Lower lobe of right lung (tissue), 2 donors: Measurements from ENCODE around the gene TMEM175. TPM values are rescaled to one million over a fixed set of nuclear protein-coding genes. Genes with fewer than 3 reads are reported as not detected.

Experiments
- ATAC-seq, 2 donors: fragments of 200-7000 bp; cut with Tn5 transposase; one replicate each; pipeline ENCODE4 v1.9.1; 2020 to 2022; ENCODE audit warnings: mild to moderate bottlenecking in 2 of 2, moderate library complexity in 2 of 2
- DNase-seq: peaks from one replicate; pipeline ENCODE4 v3.0.0-alpha.2; 2020
- H3K27ac ChIP-seq: fragments of 200-600 bp; one replicate; pipeline ENCODE4 v1.8.0; 2022
- H3K27me3 ChIP-seq: fragments of 200-600 bp; one replicate; pipeline ENCODE4 v1.8.0; 2022; ENCODE audit warnings: low read depth
- H3K36me3 ChIP-seq: fragments of 200-600 bp; one replicate; pipeline ENCODE4 v1.8.0; 2022; ENCODE audit warnings: mild to moderate bottlenecking
- H3K4me1 ChIP-seq: fragments of 200-600 bp; one replicate; pipeline ENCODE4 v1.8.0; 2022
- H3K4me3 ChIP-seq: fragments of 200-600 bp; one replicate; pipeline ENCODE4 v1.8.0; 2022; ENCODE audit warnings: mild to moderate bottlenecking
- H3K9me3 ChIP-seq: fragments of 200-600 bp; one replicate; pipeline ENCODE4 v1.8.0; 2022
- intact Hi-C: fragments of 100-400 bp; cut with DNase I; formaldehyde crosslinking; loops from one replicate; pipeline ENCODE4 v1.11.0; 2022
- total RNA-seq: library from RNA; stranded (reverse); fragmentation: NEBNext Ultra II Directional; extraction: Animal tissue kit (Norgen Biotek cat#: 25700); gene quantifications from one replicate; pipeline ENCODE4 v1.2.1, GENCODE V29; 2021
- TF ChIP-seq, protein P1 (sequence below): fragments of 200-600 bp; IDR thresholded peaks from one replicate; pipeline ENCODE4 v1.8.0; 2022; ENCODE audit warnings: antibody characterized with exemption, mild to moderate bottlenecking
- donor health status: DM: no; HTN: yes; CAD: no; lungs with severe emphysema.

TMEM175 gene
- total RNA-seq, 1 donor from 2014 or later = 45.3 TPM

- H3K4me3 ChIP-seq = no peak overlapping the region
- intact Hi-C loops = no loop called here
Observed at GRCh38 chr4:890036-890695, 42.1 kb upstream of the TMEM175 start.

DNA sequence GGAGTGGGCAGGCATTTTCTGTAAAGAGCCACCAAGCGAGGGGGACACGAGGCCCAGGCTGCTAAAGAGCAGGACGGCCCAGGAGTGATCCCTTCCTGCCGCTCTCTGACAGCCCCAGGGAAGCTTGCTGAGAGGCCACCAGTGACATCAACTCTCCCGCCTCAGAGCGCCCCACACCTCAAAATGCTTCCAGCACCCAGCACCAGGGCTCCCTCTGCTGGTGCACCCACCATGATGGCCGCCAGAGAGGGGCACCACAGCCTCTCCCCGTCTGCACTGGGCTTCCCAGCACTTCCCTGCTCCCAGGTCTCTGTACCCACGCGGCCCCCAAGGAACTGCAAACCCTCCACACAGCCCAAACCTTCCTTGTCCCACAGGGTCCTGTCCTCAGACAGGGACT is 40.5 kb upstream of the TMEM175 start:
- TF ChIP-seq, protein P1, sequence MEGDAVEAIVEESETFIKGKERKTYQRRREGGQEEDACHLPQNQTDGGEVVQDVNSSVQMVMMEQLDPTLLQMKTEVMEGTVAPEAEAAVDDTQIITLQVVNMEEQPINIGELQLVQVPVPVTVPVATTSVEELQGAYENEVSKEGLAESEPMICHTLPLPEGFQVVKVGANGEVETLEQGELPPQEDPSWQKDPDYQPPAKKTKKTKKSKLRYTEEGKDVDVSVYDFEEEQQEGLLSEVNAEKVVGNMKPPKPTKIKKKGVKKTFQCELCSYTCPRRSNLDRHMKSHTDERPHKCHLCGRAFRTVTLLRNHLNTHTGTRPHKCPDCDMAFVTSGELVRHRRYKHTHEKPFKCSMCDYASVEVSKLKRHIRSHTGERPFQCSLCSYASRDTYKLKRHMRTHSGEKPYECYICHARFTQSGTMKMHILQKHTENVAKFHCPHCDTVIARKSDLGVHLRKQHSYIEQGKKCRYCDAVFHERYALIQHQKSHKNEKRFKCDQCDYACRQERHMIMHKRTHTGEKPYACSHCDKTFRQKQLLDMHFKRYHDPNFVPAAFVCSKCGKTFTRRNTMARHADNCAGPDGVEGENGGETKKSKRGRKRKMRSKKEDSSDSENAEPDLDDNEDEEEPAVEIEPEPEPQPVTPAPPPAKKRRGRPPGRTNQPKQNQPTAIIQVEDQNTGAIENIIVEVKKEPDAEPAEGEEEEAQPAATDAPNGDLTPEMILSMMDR = no peak
- ATAC-seq (no peak), DNase-seq (no peak)
- H3K4me3 ChIP-seq = no peak overlapping the region
- intact Hi-C loops = no loop called here
- H3K36me3 ChIP-seq = peaks cover 87% of the 10 kb centered on the region
- no peaks in the 10 kb centered on the region for H3K9me3 ChIP-seq
- no peak overlapping the region for H3K27ac ChIP-seq
- H3K27me3 ChIP-seq = no peaks in the 10 kb centered on the region
- H3K4me1 ChIP-seq = no peaks in the 10 kb centered on the region

More at GRCh38 chr4:890036-890695, 42.1 kb upstream of the TMEM175 start:
- TF ChIP-seq, protein P1 = no peak
- H3K9me3 ChIP-seq = no peaks in the 10 kb centered on the region
- no peak overlapping the region for H3K27ac ChIP-seq
- ATAC-seq = no peak
- H3K36me3 ChIP-seq = peaks cover 87% of the 10 kb centered on the region
- H3K4me1 ChIP-seq = no peaks in the 10 kb centered on the region
- no peak for DNase-seq
- no peaks in the 10 kb centered on the region for H3K27me3 ChIP-seq

DNA sequence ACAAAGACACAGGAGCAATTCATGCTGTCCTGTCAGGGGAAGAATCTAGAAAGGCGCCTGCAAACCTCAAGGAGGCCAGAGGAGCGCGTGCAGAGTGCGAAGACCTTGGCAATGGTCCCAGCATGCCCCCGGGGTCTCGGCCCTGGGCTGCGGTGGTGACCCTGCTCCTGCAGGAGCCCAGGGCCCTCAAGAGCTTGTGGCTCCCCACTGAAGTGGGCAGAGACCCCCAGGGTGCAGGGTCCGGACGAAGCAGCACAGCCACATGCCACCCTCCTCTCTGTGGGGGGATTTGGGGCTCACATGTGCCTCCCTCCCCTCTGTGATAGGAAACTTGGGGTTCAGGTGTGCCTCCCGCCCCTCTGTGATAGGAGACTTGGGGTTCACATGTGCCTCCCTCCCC is 39.5 kb upstream of the TMEM175 start:
- H3K4me1 ChIP-seq = no peaks in the 10 kb centered on the region
- no peak overlapping the region for H3K4me3 ChIP-seq
- no peak overlapping the region for H3K27ac ChIP-seq
- H3K9me3 ChIP-seq = no peaks in the 10 kb centered on the region
- no peak for ATAC-seq
- intact Hi-C loops = no loop called here
- peaks cover 97% of the 10 kb centered on the region for H3K36me3 ChIP-seq
- TF ChIP-seq, protein P1 = no peak
- H3K27me3 ChIP-seq = no peaks in the 10 kb centered on the region
- DNase-seq = no peak

DNA sequence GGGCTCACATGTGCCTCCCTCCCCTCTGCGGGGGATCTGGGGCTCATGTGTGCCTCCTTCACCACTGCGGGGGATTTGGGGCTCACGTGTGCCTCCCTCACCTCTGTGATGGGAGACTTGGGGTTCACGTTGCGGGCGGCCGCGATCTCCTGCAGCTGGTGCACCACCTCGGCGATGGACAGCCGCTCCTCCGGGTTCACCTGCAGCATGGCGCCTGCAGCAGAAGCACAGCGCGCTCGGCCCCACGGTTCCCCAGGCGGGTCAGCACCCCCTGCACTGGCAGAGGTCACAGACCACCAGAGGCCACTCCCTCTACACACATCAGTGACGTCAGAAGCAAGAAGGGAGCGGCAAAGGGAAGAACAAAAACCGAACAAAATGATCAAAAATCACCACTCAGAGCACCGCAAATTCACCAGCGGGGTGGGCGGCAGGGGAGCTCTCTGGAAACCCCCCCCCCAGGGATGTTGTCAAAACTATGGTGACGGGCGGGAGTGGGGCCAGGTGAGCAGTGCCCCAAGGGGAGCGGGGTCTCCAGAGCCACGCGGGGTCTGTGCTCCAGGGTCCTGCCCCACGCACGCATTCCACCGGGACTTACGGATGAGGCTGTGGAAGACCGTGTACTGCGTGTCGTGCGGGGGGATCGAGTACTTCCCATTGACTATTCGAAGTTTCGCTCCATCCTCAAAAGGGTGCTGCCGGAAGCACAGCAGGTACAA is 38.8 kb upstream of the TMEM175 start:
- Histone ChIP-seq H3K9me3 (no peaks in the 10 kb centered on the region), H3K27ac (no peak overlapping the region), H3K4me1 (no peaks in the 10 kb centered on the region), H3K36me3 (peaks cover 94% of the 10 kb centered on the region), H3K27me3 (no peaks in the 10 kb centered on the region), H3K4me3 (no peak overlapping the region)
- TF ChIP-seq, protein P1 = no peak
- ATAC-seq = no peak
- DNase-seq = no peak
- intact Hi-C loops = no loop called here

GRCh38 chr4:893995-894705 is 38.1 kb upstream of the TMEM175 start:
- H3K4me3 ChIP-seq = no peak overlapping the region
- H3K27me3 ChIP-seq = no peaks in the 10 kb centered on the region
- TF ChIP-seq, protein P1 = no peak
- no peaks in the 10 kb centered on the region for H3K9me3 ChIP-seq
- H3K4me1 ChIP-seq = no peaks in the 10 kb centered on the region
- H3K36me3 ChIP-seq = peaks cover 88% of the 10 kb centered on the region
- DNase-seq (no peak), ATAC-seq (no peak)
- intact Hi-C loops = no loop called here
- H3K27ac ChIP-seq = no peak overlapping the region
